ENCODE results near the gene F10.

F10 gene

DNA sequence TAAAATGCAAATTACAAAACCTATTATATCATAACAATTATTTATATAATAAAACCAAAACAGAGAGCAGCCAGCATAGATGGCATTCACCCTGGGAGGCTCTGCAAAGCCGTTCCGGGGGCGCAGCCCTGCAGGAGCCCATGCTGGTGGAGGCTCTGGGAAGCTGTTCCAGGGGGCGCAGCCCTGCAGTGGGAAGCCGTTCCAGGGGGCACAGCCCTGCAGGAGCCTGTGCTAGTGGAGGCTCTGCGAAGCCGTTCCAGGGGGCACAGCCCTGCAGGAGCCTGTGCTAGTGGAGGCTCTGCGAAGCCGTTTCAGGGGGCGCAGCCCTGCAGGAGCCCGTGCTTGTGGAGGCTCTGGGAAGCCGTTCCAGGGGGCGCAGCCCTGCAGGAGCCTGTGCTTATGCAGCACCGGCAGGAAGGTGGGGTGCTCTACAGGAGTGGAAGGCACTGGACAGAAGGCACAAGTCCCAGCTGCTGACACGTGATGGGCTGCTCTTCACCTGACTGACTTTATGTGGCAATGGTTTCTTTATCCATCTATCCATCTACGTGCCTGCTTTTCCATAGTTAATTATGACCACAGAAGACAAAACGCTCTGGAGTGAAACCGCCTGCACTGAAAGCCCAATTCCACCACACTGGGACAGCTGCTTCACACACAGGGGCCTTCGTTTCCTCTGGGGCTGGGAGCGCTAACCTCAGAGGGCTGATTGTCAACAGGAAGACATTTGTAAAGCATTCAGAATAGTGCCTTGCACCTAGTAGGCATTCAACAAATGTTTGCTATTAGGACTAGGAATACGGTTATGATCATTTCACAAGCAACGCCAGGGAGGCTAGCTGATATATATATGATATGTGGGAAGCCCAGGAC lies 62.2 kb downstream of the F10 start:
- no peak overlapping the region for H2AK5ac ChIP-seq (ENCODE audit: low read depth, low read length)
- no peak overlapping the region for H2BK120ac ChIP-seq (ENCODE audit: low read depth, low read length)
- no peak for DNase-seq (ENCODE audit: low spot score)
- no peak overlapping the region for H4K91ac ChIP-seq (ENCODE audit: low read depth, low read length, poor library complexity)
- H3K4me3 ChIP-seq (ENCODE audit: low read length in 2 of 2): no peak overlapping the region
- no peak overlapping the region for H3K27ac ChIP-seq (replicated peaks; ENCODE audit: low read length)
- no peak overlapping the region for H3K18ac ChIP-seq (ENCODE audit: low read length)
- H3K4me1 ChIP-seq (ENCODE audit: control insufficient read depth in 2 of 2, insufficient read depth in 1 of 2, low read depth in 1 of 2, low read length in 2 of 2): peaks cover 1 to 4% of the 10 kb centered on the region in 2 donors
- no peaks in the 10 kb centered on the region for H3K27me3 ChIP-seq (ENCODE audit: control insufficient read depth in 3 of 3, insufficient read depth in 3 of 3, low read depth in 1 of 3, low read length in 3 of 3)
- no peak overlapping the region for H3K9ac ChIP-seq (ENCODE audit: low read depth, low read length, poor library complexity)
- no peak overlapping the region for H3K4ac ChIP-seq (ENCODE audit: low read length)
- no peak overlapping the region for H3K23ac ChIP-seq (ENCODE audit: low read depth, low read length, poor library complexity)
- H3K14ac ChIP-seq (ENCODE audit: low read length): no peak overlapping the region
- no peaks in the 10 kb centered on the region for H3K9me3 ChIP-seq (replicated peaks in 1 of 2; ENCODE audit: control insufficient read depth in 2 of 2, insufficient read depth in 1 of 2, low read depth in 1 of 2, low read length in 2 of 2)
- no peak overlapping the region for H4K8ac ChIP-seq (ENCODE audit: low read depth, low read length)
- H3K79me1 ChIP-seq (ENCODE audit: low read depth, low read length): no peaks in the 10 kb centered on the region
- no peak overlapping the region for H3K4me2 ChIP-seq (ENCODE audit: insufficient read depth, low read length, poor library complexity, severe bottlenecking)
- H2BK5ac ChIP-seq (ENCODE audit: low read length): peak overlapping the region; percentile 22
- H2AFZ ChIP-seq (ENCODE audit: low read length): no peak overlapping the region
- WGBS, 2 donors (ENCODE audit: extremely low coverage in 2 of 2, insufficient read length in 2 of 2, insufficient replicate concordance in 1 of 2): no CpG with 5 or more reads among the region's 22 CpGs
- no peak overlapping the region for H2BK15ac ChIP-seq (ENCODE audit: low read length)
- H2BK12ac ChIP-seq (ENCODE audit: low read length): no peak overlapping the region
- H3K36me3 ChIP-seq (replicated peaks in 1 of 2; ENCODE audit: control insufficient read depth in 2 of 2, insufficient read depth in 2 of 2, low read length in 2 of 2): peaks cover 25 to 98% of the 10 kb centered on the region in 2 donors

DNA sequence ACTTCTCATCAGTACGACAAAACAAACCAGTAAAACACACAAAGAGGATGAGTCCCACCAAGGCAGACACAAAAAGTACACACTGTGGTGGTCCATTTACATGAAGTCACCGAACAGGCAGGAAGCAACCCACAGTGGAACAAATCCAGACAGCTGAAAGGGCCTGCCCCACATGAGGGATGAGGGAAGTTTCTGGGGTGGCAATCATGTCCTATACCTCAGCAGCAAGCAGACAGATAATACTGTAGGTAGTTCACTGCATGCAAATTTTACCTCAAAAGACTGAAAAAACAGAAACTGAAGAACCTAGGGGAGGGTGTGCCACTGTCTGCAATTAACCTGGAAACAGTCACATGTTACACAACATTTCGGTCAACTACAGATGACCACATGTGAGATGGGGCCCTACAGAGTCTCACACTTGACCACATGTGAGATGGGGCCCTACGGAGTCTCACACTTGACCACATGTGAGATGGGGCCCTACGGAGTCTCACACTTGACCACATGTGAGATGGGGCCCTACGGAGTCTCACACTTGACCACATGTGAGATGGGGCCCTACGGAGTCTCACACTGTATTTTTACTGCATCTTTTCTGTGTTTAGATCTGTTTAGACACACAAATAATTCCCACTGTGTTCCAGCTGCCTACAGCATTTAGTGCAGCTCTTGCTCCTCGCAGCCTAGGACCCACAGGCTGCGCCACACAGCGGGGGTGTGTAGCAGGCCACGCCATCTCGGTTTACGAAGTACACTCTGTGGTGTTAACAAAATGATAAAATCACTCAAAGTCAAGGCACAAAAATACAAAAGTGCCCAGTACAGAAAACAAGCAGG lies 63.7 kb downstream of the F10 start:
- no peak overlapping the region for H3K23ac ChIP-seq (ENCODE audit: low read depth, low read length, poor library complexity)
- no peak overlapping the region for H2BK5ac ChIP-seq (ENCODE audit: low read length)
- no peaks in the 10 kb centered on the region for H3K9me3 ChIP-seq (replicated peaks in 1 of 2; ENCODE audit: control insufficient read depth in 2 of 2, insufficient read depth in 1 of 2, low read depth in 1 of 2, low read length in 2 of 2)
- no CpG with 5 or more reads among the region's 13 CpGs for WGBS, 2 donors (ENCODE audit: extremely low coverage in 2 of 2, insufficient read length in 2 of 2, insufficient replicate concordance in 1 of 2)
- H3K18ac ChIP-seq (ENCODE audit: low read length): no peak overlapping the region
- H3K36me3 ChIP-seq (replicated peaks in 1 of 2; ENCODE audit: control insufficient read depth in 2 of 2, insufficient read depth in 2 of 2, low read length in 2 of 2): peaks cover 28 to 98% of the 10 kb centered on the region in 2 donors
- no peak overlapping the region for H3K14ac ChIP-seq (ENCODE audit: low read length)
- H3K27ac ChIP-seq (replicated peaks; ENCODE audit: low read length): no peak overlapping the region
- no peak overlapping the region for H2BK15ac ChIP-seq (ENCODE audit: low read length)
- no peak overlapping the region for H3K4me2 ChIP-seq (ENCODE audit: insufficient read depth, low read length, poor library complexity, severe bottlenecking)
- no peak overlapping the region for H3K4ac ChIP-seq (ENCODE audit: low read length)
- no peak overlapping the region for H4K91ac ChIP-seq (ENCODE audit: low read depth, low read length, poor library complexity)
- no peak overlapping the region for H2BK12ac ChIP-seq (ENCODE audit: low read length)
- no peak overlapping the region for H2AK5ac ChIP-seq (ENCODE audit: low read depth, low read length)
- no peak overlapping the region for H3K9ac ChIP-seq (ENCODE audit: low read depth, low read length, poor library complexity)
- H3K4me1 ChIP-seq (ENCODE audit: control insufficient read depth in 2 of 2, insufficient read depth in 1 of 2, low read depth in 1 of 2, low read length in 2 of 2): no peaks in the 10 kb centered on the region
- H2BK120ac ChIP-seq (ENCODE audit: low read depth, low read length): no peak overlapping the region
- H2AFZ ChIP-seq (ENCODE audit: low read length): no peak overlapping the region
- H3K79me1 ChIP-seq (ENCODE audit: low read depth, low read length): no peaks in the 10 kb centered on the region
- DNase-seq (ENCODE audit: low spot score): no peak
- no peak overlapping the region for H3K4me3 ChIP-seq (ENCODE audit: low read length in 2 of 2)
- no peaks in the 10 kb centered on the region for H3K27me3 ChIP-seq (ENCODE audit: control insufficient read depth in 3 of 3, insufficient read depth in 3 of 3, low read depth in 1 of 3, low read length in 3 of 3)
- no peak overlapping the region for H4K8ac ChIP-seq (ENCODE audit: low read depth, low read length)

DNA sequence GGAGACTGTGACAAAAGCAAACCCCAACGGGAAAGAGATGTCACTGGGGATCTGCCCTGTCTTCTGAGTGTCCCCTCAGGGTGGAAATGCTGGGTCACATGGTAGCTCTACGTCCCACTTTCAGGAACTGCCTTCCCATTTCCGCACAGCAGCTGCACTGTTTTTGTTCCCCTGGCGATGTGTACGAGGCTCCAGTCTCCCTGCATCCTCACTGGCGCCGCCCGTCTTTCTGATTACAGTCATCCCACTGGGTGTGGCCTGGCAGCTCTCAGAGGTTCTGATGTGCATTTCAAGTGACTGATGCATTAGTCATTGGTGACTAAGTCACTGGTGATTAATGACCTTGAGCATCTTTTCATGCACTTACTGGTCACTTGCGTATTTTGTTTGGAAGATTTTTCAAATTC lies 64.7 kb downstream of the F10 start:
- no CpG with 5 or more reads among the region's 9 CpGs for WGBS, 2 donors (ENCODE audit: extremely low coverage in 2 of 2, insufficient read length in 2 of 2, insufficient replicate concordance in 1 of 2)
- H3K9me3 ChIP-seq (replicated peaks in 1 of 2; ENCODE audit: control insufficient read depth in 2 of 2, insufficient read depth in 1 of 2, low read depth in 1 of 2, low read length in 2 of 2): no peaks in the 10 kb centered on the region

More for the DNA sequence above, 64.7 kb downstream of the F10 start:
- Histone ChIP-seq H3K23ac (ENCODE audit: low read depth, low read length, poor library complexity) (no peak overlapping the region), H2AFZ (ENCODE audit: low read length) (no peak overlapping the region), H3K27ac (replicated peaks; ENCODE audit: low read length) (no peak overlapping the region), H4K91ac (ENCODE audit: low read depth, low read length, poor library complexity) (no peak overlapping the region), H3K79me1 (ENCODE audit: low read depth, low read length) (no peaks in the 10 kb centered on the region), H3K18ac (ENCODE audit: low read length) (no peak overlapping the region), H4K8ac (ENCODE audit: low read depth, low read length) (no peak overlapping the region), H3K27me3 (ENCODE audit: control insufficient read depth in 3 of 3, insufficient read depth in 3 of 3, low read depth in 1 of 3, low read length in 3 of 3) (no peaks in the 10 kb centered on the region), H3K4me3 (ENCODE audit: low read length in 2 of 2) (no peak overlapping the region), H3K4me1 (ENCODE audit: control insufficient read depth in 2 of 2, insufficient read depth in 1 of 2, low read depth in 1 of 2, low read length in 2 of 2) (no peaks in the 10 kb centered on the region), H2BK12ac (ENCODE audit: low read length) (no peak overlapping the region), H3K4ac (ENCODE audit: low read length) (no peak overlapping the region), H2BK120ac (ENCODE audit: low read depth, low read length) (no peak overlapping the region), H3K4me2 (ENCODE audit: insufficient read depth, low read length, poor library complexity, severe bottlenecking) (no peak overlapping the region), H2BK15ac (ENCODE audit: low read length) (no peak overlapping the region), H2BK5ac (ENCODE audit: low read length) (no peak overlapping the region), H3K9ac (ENCODE audit: low read depth, low read length, poor library complexity) (no peak overlapping the region), H3K14ac (ENCODE audit: low read length) (no peak overlapping the region), H2AK5ac (ENCODE audit: low read depth, low read length) (no peak overlapping the region), H3K36me3 (replicated peaks in 1 of 2; ENCODE audit: control insufficient read depth in 2 of 2, insufficient read depth in 2 of 2, low read length in 2 of 2) (peaks cover 27 to 98% of the 10 kb centered on the region in 2 donors)
- no peak for DNase-seq (ENCODE audit: low spot score)
